GM12878 (cell line): ENCODE results near the gene FDX2. TPM values are rescaled to one million over a fixed set of nuclear protein-coding genes. Genes with fewer than 3 reads are reported as not detected.

Experiments
- ATAC-seq: fragments of 200-7000 bp; cut with Tn5 transposase; 3 replicates; pipeline ENCODE4 v1.9.1; 2020; ENCODE audit warnings: mild to moderate bottlenecking, moderate library complexity
- BruUV-seq: library from RNA; stranded (reverse); fragments of 400-500 nt; replicated peaks from 2 replicates; lab custom pipeline; 2021; lab: Mats Ljungman, UMichigan
- CTCF ChIA-PET: fragments of 300-600 bp; sonication (Branson Sonifier 250); formaldehyde crosslinking; extraction: SDS; loops from one replicate; lab custom pipeline; 2021; ENCODE audit warnings: inconsistent platforms; lab: Yijun Ruan, JAX
- POLR2A ChIA-PET: fragments of 350-600 bp; formaldehyde crosslinking; extraction: SDS; loops from one replicate; lab custom pipeline; 2021; ENCODE audit warnings: inconsistent platforms; lab: Charles Lee
- RAD21 ChIA-PET: fragments of 300-600 bp; sonication (Branson Sonifier 250); formaldehyde crosslinking; loops from one replicate; lab custom pipeline; 2023; ENCODE audit warnings: antibody characterized with exemption; ENCODE audit not compliant: unreplicated experiment; lab: Charles Lee
- SMC1A ChIA-PET: fragments of 300-600 bp; sonication (Branson Sonifier 250); formaldehyde crosslinking; loops from one replicate; lab custom pipeline; 2023; ENCODE audit not compliant: unreplicated experiment, uncharacterized antibody; lab: Charles Lee
- DNase-seq: peaks from one replicate; pipeline ENCODE4 v3.0.0-alpha.2; 2011; ENCODE audit warnings: low read depth, low spot score
- FAIRE-seq: peaks from 3 replicates; lab custom pipeline; 2011; peaks lifted over from hg19 to GRCh38; lab: Jason Lieb, UNC
- H2AFZ ChIP-seq: 2 replicates; pipeline ENCODE4 v1.6.0; 2011; ENCODE audit warnings: low read depth, low read length, control low read depth; ENCODE audit not compliant: control insufficient read depth
- H3K27ac ChIP-seq: 2 replicates; pipeline ENCODE4 v1.5.1; 2011; ENCODE audit warnings: control low read depth; ENCODE audit not compliant: control insufficient read depth, insufficient read depth
- H3K27me3 ChIP-seq, 2 experiments: replicated peaks in 1 of 2; 2 replicates each; pipeline versions ENCODE4 v1.6.0 to v1.6.1; 2011; ENCODE audit warnings: low read length in 1 of 2; ENCODE audit not compliant: control insufficient read depth in 2 of 2, insufficient read depth in 2 of 2
- H3K36me3 ChIP-seq, 2 experiments: 2 replicates each; pipeline ENCODE4 v1.5.1; 2011; ENCODE audit warnings: low read length in 1 of 2; ENCODE audit not compliant: control insufficient read depth in 2 of 2, insufficient read depth in 2 of 2
- H3K4me1 ChIP-seq: 2 replicates; pipeline ENCODE4 v1.6.1; 2011; ENCODE audit warnings: mild to moderate bottlenecking, low read length, moderate library complexity, mixed read lengths; ENCODE audit not compliant: control insufficient read depth, insufficient read depth
- H3K4me2 ChIP-seq: 2 replicates; pipeline ENCODE4 v1.6.0; 2011; ENCODE audit warnings: control low read depth; ENCODE audit not compliant: control insufficient read depth, insufficient read depth
- H3K4me3 ChIP-seq: fragments of 200-600 bp; sonication (generic); 2 replicates; pipeline ENCODE4 v1.5.1; 2016
- H3K79me2 ChIP-seq: 2 replicates; pipeline ENCODE4 v1.6.0; 2011; ENCODE audit warnings: low read length; ENCODE audit not compliant: control insufficient read depth, insufficient read depth
- H3K9ac ChIP-seq: 2 replicates; pipeline ENCODE4 v1.8.0; 2011; ENCODE audit warnings: low read length, control low read depth, mixed read lengths; ENCODE audit not compliant: control insufficient read depth, insufficient read depth
- H3K9me3 ChIP-seq: replicated peaks from 3 replicates; pipeline ENCODE4 v1.5.1; 2011; ENCODE audit warnings: mild to moderate bottlenecking, low read length; ENCODE audit not compliant: control insufficient read depth, insufficient read depth
- H4K20me1 ChIP-seq: 2 replicates; pipeline ENCODE4 v1.6.0; 2011; ENCODE audit not compliant: control insufficient read depth, insufficient read depth
- BRCA1 ChIP-seq: IDR thresholded peaks from 2 replicates; pipeline ENCODE4 v1.6.1; 2011; ENCODE audit warnings: low read depth, low read length, improper control_type of control experiment
- CBFB ChIP-seq: IDR thresholded peaks from 2 replicates; pipeline ENCODE4 v1.6.1; 2016; ENCODE audit warnings: antibody characterized with exemption, low read depth
- CHD2 ChIP-seq: IDR thresholded peaks from 2 replicates; pipeline ENCODE4 v1.6.1; 2011; ENCODE audit warnings: low read depth, low read length, improper control_type of control experiment, borderline replicate concordance
- MXI1 ChIP-seq: fragments of 150-350 bp; IDR thresholded peaks from 2 replicates; pipeline ENCODE4 v1.6.1; 2011; ENCODE audit warnings: low read depth, mild to moderate bottlenecking, inconsistent platforms, low read length, improper control_type of control experiment
- NBN ChIP-seq: fragments of 450-650 bp; IDR thresholded peaks from 2 replicates; pipeline ENCODE4 v1.6.1; 2016
- RBBP5 ChIP-seq: fragments of 200-600 bp; sonication (generic); conservative IDR thresholded peaks from 2 replicates; pipeline ENCODE4 v1.6.1; 2016
- RUNX3 ChIP-seq: IDR thresholded peaks from 2 replicates; pipeline ENCODE4 v1.6.1; 2012; ENCODE audit warnings: low read length, inconsistent platforms
- SKIL ChIP-seq: fragments of 450-650 bp; IDR thresholded peaks from 2 replicates; pipeline ENCODE4 v1.6.1; 2017; ENCODE audit warnings: mild to moderate bottlenecking, low read depth, inconsistent platforms; ENCODE audit not compliant: poor library complexity, severe bottlenecking
- SPI1 ChIP-seq: IDR thresholded peaks from 2 replicates; pipeline ENCODE4 v1.6.1; 2011; ENCODE audit warnings: low read depth, mild to moderate bottlenecking, low read length, moderate library complexity, borderline replicate concordance; ENCODE audit not compliant: insufficient read depth
- SRF ChIP-seq, 2 experiments: IDR thresholded peaks; 2 replicates each; pipeline ENCODE4 v1.6.1; 2011; ENCODE audit warnings: low read depth in 2 of 2, low read length in 2 of 2, mild to moderate bottlenecking in 1 of 2, moderate library complexity in 1 of 2
- ZNF207 ChIP-seq: fragments of 450-650 bp; IDR thresholded peaks from 2 replicates; pipeline ENCODE4 v1.6.1; 2014; ENCODE audit warnings: antibody characterized with exemption, mild to moderate bottlenecking, borderline replicate concordance
- ZNF592 ChIP-seq: fragments of 450-650 bp; IDR thresholded peaks from 2 replicates; pipeline ENCODE4 v1.6.1; 2017; ENCODE audit warnings: mild to moderate bottlenecking, moderate library complexity
- WGBS: methylation state at CpG from one replicate; pipeline ENCODE4 v1.1.6; 2016; ENCODE audit warnings: low lambda C conversion rate; ENCODE audit not compliant: insufficient replicate concordance, insufficient coverage; ENCODE audit errors: missing lambda C conversion rate; 5-methylcytosine and 5-hydroxymethylcytosine counted together
- in situ Hi-C: fragments of 300-500 bp; cut with MboI; formaldehyde crosslinking; loops from 9 replicates; pipeline ENCODE4 v1.14.3; 2018; ENCODE audit warnings: mixed read lengths
- intact Hi-C: fragments of 100-400 bp; cut with micrococcal nuclease; formaldehyde crosslinking; loops from one replicate; pipeline ENCODE4 v1.14.2; 2022; ENCODE audit not compliant: unreplicated experiment
- polyA plus RNA-seq, 11 experiments: library from polyadenylated mRNA; depleted of rRNA in 4 of 11; unstranded in 6 of 11; stranded (reverse) in 5 of 11; fragments of >200 nt; fragmentation: Nextera tagmentation in 4 of 11; fragmentation: Illumina TruSeq in 1 of 11; extraction: Ambion mirVana in 4 of 11; extraction: Trizol in 1 of 11; gene quantifications; 1 replicate in 1 of 11; 2 replicates in 10 of 11; pipeline versions ENCODE4 v1.2.1 to v1.2.3, GENCODE V29; 2011 to 2016; ENCODE audit warnings: inconsistent platforms in 2 of 11, missing spikeins in 2 of 11, low read depth in 1 of 11
- total RNA-seq, 4 experiments: library from RNA; depleted of rRNA in 3 of 4; stranded (reverse); fragments of >200 nt in 3 of 4; fragmentation: Illumina TruSeq in 1 of 4; extraction: Trizol in 1 of 4; gene quantifications; 2 replicates each; pipeline versions ENCODE4 v1.2.1 to v1.2.3, GENCODE V29; 2013 to 2021

Gene FDX2
- total and polyA plus RNA-seq, 10 of the 15 experiments (the other 5 are each of a cell fraction or from before 2014, with no cell fraction given), result 1.4 to 50.4 (median 24.7) TPM

- TF ChIP-seq BRCA1 (no peak), SRF (IDR thresholded peaks at IDR 0.05; ENCODE audit: low read depth in 2 of 2, low read length in 2 of 2) (0 out of 4 replicates have a peak, but pooled peaks of 1 of the 2 experiments have one; percentile 0), CHD2 (peak; percentile 74)
These were observed 45.6 kb downstream of the FDX2 start (continued) for GRCh38 chr19:10270180-10270615.

GRCh38 chr19:10269333-10270179 lies 46.3 kb downstream of the FDX2 start:
- no peaks in the 10 kb centered on the region for H4K20me1 ChIP-seq
- ChIA-PET RAD21 (interaction anchor here (0.6 to 6.1 kb wide), 22 partner anchors 10 to 325 kb away, joined by 3 to 206 read pairs (median 6); partner anchors contain the start of genes CDC37, ICAM4, ICAM5 and MRPL4), POLR2A (interaction anchor here (0.5 to 4.7 kb wide), 18 partner anchors 9 to 168 kb away, joined by 3 to 108 read pairs (median 4); partner anchors contain the start of genes ICAM4, ICAM5 and TYK2), CTCF (interaction anchor here (0.5 to 11.2 kb wide), 20 partner anchors 10 to 337 kb away, joined by 3 to 370 read pairs (median 4); partner anchors contain the start of genes CDC37, ICAM4, ICAM5 and PDE4A), SMC1A (interaction anchor here (0.8 to 8.5 kb wide), 17 partner anchors 10 to 342 kb away, joined by 3 to 158 read pairs (median 6); partner anchors contain the start of genes ICAM4, ICAM5 and TYK2)
- peaks cover 43% of the 10 kb centered on the region for H3K79me2 ChIP-seq
- peak overlapping the region; percentile 89 for H3K9ac ChIP-seq
- peaks cover under 1 to 7% of the 10 kb centered on the region in 2 experiments; a peak in 3 of 4 replicates for H3K36me3 ChIP-seq
- intact Hi-C loops, result loop anchor here (1.0 to 5.0 kb wide), 3 partner anchors 63 to 120 kb away; partner anchors contain the start of genes RAVER1 and TYK2
- peak overlapping the region; percentile 98 for H3K27ac ChIP-seq
- H3K4me3 ChIP-seq, result peak overlapping the region; percentile 92
- ATAC-seq (peak; percentile 55), FAIRE-seq (no peak), DNase-seq (no peak)
- no peaks in the 10 kb centered on the region for H3K27me3 ChIP-seq
- peak overlapping the region; percentile 99 for H3K4me2 ChIP-seq
- BruUV-seq, result no TSS peak
- H3K4me1 ChIP-seq, result no peaks in the 10 kb centered on the region; the same call in 1 of the 2 replicates
- WGBS, result 2% methylated on average over 56 of the region's 59 CpGs
- in situ Hi-C loops, result loop anchor here (5.0 kb wide), 1 partner anchor 118 kb away; no protein-coding TSS in a partner anchor
- no peaks in the 10 kb centered on the region for H3K9me3 ChIP-seq
- peak overlapping the region; percentile 35 for H2AFZ ChIP-seq
- TF ChIP-seq ZNF592, result 0 out of 2 replicates have a peak, but pooled peaks have one; percentile 16
- TF ChIP-seq NBN, result peak; percentile 60; the same call in 1 of the 2 replicates
- TF ChIP-seq CBFB, result 0 out of 2 replicates have a peak, but pooled peaks have one; percentile 19
- TF ChIP-seq RBBP5, result no peak
- no peak for TF ChIP-seq MXI1
- TF ChIP-seq RUNX3, result peak; percentile 75
- TF ChIP-seq ZNF207, result 0 out of 2 replicates have a peak, but pooled peaks have one; percentile 57
- no peak for TF ChIP-seq SPI1
- peak; percentile 72 for TF ChIP-seq SKIL
